Tibial nerve (tissue), 4 donors: ENCODE data around the gene CMIP. TPM values are rescaled to one million over a fixed set of nuclear protein-coding genes. Genes with fewer than 3 reads are reported as not detected.
"Not testable (repeated sequence)": the region's sequence is repeated elsewhere in the genome, so short reads cannot be mapped to it uniquely, and the experiment has no call there.

Experiments used
- DNase-seq, 2 donors: peaks; one replicate each; pipeline ENCODE4 v3.0.0-alpha.2; 2019; ENCODE audit warnings: low spot score in 2 of 2
- H3K27ac ChIP-seq, 4 donors: fragments of 200-600 bp; sonication (generic) in 3 of 4; one replicate each; pipeline ENCODE4 v1.5.1; 2017 to 2019; ENCODE audit warnings: mild to moderate bottlenecking in 1 of 4
- H3K27me3 ChIP-seq, 2 donors: fragments of 200-600 bp; sonication (generic) in 1 of 2; one replicate each; pipeline versions ENCODE4 v1.5.1 to v1.6.0; 2017 to 2019
- H3K36me3 ChIP-seq, 3 donors: fragments of 200-600 bp; sonication (generic); one replicate each; pipeline ENCODE4 v1.5.1; 2018 to 2019
- H3K4me1 ChIP-seq, 4 donors: fragments of 200-600 bp; sonication (generic) in 3 of 4; one replicate each; pipeline ENCODE4 v1.5.1; 2017 to 2019
- H3K4me3 ChIP-seq, 4 donors: fragments of 200-600 bp; sonication (generic) in 3 of 4; one replicate each; pipeline ENCODE4 v1.5.1; 2017 to 2019; ENCODE audit warnings: mild to moderate bottlenecking in 1 of 4, moderate library complexity in 1 of 4
- H3K9me3 ChIP-seq, 4 donors: fragments of 200-600 bp; sonication (generic) in 3 of 4; one replicate each; pipeline ENCODE4 v1.5.1; 2017 to 2019
- CTCF ChIP-seq, 5 experiments: fragments of 200-600 bp in 3 of 5; fragments of 450-650 bp in 2 of 5; sonication (generic) in 3 of 5; IDR thresholded peaks; one replicate each; pipeline ENCODE4 v1.5.1; 2016 to 2019; ENCODE audit warnings: antibody characterized with exemption in 5 of 5, mild to moderate bottlenecking in 3 of 5, moderate library complexity in 2 of 5
- EP300 ChIP-seq, 2 donors: sonication (generic); formaldehyde crosslinking; IDR thresholded peaks; one replicate each; pipeline ENCODE4 v1.6.1; 2017; ENCODE audit warnings: antibody characterized with exemption in 2 of 2, mild to moderate bottlenecking in 1 of 2
- POLR2A ChIP-seq, 2 donors: fragments of 450-650 bp; IDR thresholded peaks; one replicate each; pipeline ENCODE4 v1.6.1; 2017; ENCODE audit warnings: antibody characterized with exemption in 2 of 2, mild to moderate bottlenecking in 2 of 2, moderate library complexity in 2 of 2
- whole genome bisulfite sequencing, 2 donors: methylation state at CpG; one replicate each; pipeline ENCODE4 v1.1.5; 2018; 5-methylcytosine and 5-hydroxymethylcytosine counted together
- total RNA-seq, 4 donors: library from RNA; depleted of rRNA; stranded (reverse); fragments of >200 nt; gene quantifications; one replicate each; pipeline ENCODE4 v1.1.0, GENCODE V29; 2016

The CMIP gene
- total RNA-seq, 4 donors from 2014 or later = 28.2 to 48.8 (median 31.8) TPM

- TF ChIP-seq POLR2A (IDR thresholded peaks at IDR 0.05) (no peak), CTCF (IDR thresholded peaks at IDR 0.05) (no peak)
- H3K4me1 ChIP-seq = peaks cover 0 to 19% (median 5%) of the 10 kb centered on the region in 4 donors
- H3K4me3 ChIP-seq = no peak overlapping the region
- WGBS, 2 donors = 73 to 80% methylated on average over 7 to 9 of the region's 12 CpGs
- no peaks in the 10 kb centered on the region for H3K27me3 ChIP-seq
- no peaks in the 10 kb centered on the region for H3K9me3 ChIP-seq
- no peak for DNase-seq
- H3K36me3 ChIP-seq = peaks cover 0 to 59% (median 0%) of the 10 kb centered on the region in 3 donors
- H3K27ac ChIP-seq = peak overlapping the region in 1 of 4 donors; percentile 11
These were observed 240.3 kb downstream of the CMIP start for GRCh38 chr16:81684901-81685300.

GRCh38 chr16:81686391-81687130 lies 242.0 kb downstream of the CMIP start:
- no peaks in the 10 kb centered on the region for H3K9me3 ChIP-seq
- H3K27me3 ChIP-seq = no peaks in the 10 kb centered on the region
- peaks cover 0 to 52% (median 0%) of the 10 kb centered on the region in 3 donors for H3K36me3 ChIP-seq
- 77 to 82% methylated on average over 22 to 24 of the region's 24 CpGs for WGBS, 2 donors
- no peak overlapping the region for H3K4me3 ChIP-seq
- TF ChIP-seq POLR2A (IDR thresholded peaks at IDR 0.05) (no peak), EP300 (IDR thresholded peaks at IDR 0.05) (peak in 1 of 2 donors; percentile 33)
- H3K4me1 ChIP-seq = peaks cover 0 to 8% (median 0%) of the 10 kb centered on the region in 4 donors
- DNase-seq = no peak
- no peak overlapping the region for H3K27ac ChIP-seq

- Histone ChIP-seq H3K27ac (no peak overlapping the region), H3K36me3 (peaks cover 0 to 52% (median 0%) of the 10 kb centered on the region in 3 donors), H3K27me3 (no peaks in the 10 kb centered on the region), H3K9me3 (no peaks in the 10 kb centered on the region), H3K4me3 (no peak overlapping the region), H3K4me1 (peaks cover 0 to 12% (median 0%) of the 10 kb centered on the region in 4 donors)
- DNase-seq = no peak
- WGBS, 2 donors = 92 to 97% methylated on average over 3 to 5 of the region's 7 CpGs
- TF ChIP-seq POLR2A (IDR thresholded peaks at IDR 0.05) = no peak
- no peak for TF ChIP-seq EP300 (IDR thresholded peaks at IDR 0.05)
- no peak for TF ChIP-seq CTCF (IDR thresholded peaks at IDR 0.05)
These were observed 242.5 kb downstream of the CMIP start for GRCh38 chr16:81687131-81687456.

GRCh38 chr16:81688182-81688581 lies 243.6 kb downstream of the CMIP start:
- Histone ChIP-seq H3K9me3 (no peaks in the 10 kb centered on the region), H3K4me3 (no peak overlapping the region), H3K4me1 (peaks cover 0 to 21% (median under 1%) of the 10 kb centered on the region in 4 donors), H3K36me3 (peaks cover 0 to 57% (median 0%) of the 10 kb centered on the region in 3 donors), H3K27ac (no peak overlapping the region), H3K27me3 (no peaks in the 10 kb centered on the region)
- no peak for TF ChIP-seq EP300 (IDR thresholded peaks at IDR 0.05)
- no peak for TF ChIP-seq CTCF (IDR thresholded peaks at IDR 0.05)
- TF ChIP-seq POLR2A (IDR thresholded peaks at IDR 0.05) = no peak
- DNase-seq = no peak
- WGBS, 2 donors = 57 to 68% methylated on average over 7 of the region's 7 CpGs

GRCh38 chr16:81688839-81689238 lies 244.2 kb downstream of the CMIP start:
- Histone ChIP-seq H3K36me3 (peaks cover 0 to 63% (median under 1%) of the 10 kb centered on the region in 3 donors), H3K4me1 (peaks cover 0 to 28% (median 6%) of the 10 kb centered on the region in 4 donors)
- not testable (repeated sequence) for H3K9me3 ChIP-seq, H3K27me3 ChIP-seq, H3K4me3 ChIP-seq, DNase-seq, H3K27ac ChIP-seq
- WGBS, 2 donors = 77 to 90% methylated on average over 5 of the region's 5 CpGs

- no peak overlapping the region for H3K4me3 ChIP-seq
- 95 to 98% methylated on average over 16 of the region's 16 CpGs for WGBS, 2 donors
- H3K27ac ChIP-seq = peak overlapping the region in 1 of 4 donors; percentile 75
- DNase-seq = no peak
- no peaks in the 10 kb centered on the region for H3K9me3 ChIP-seq
- H3K4me1 ChIP-seq = peaks cover 0 to 50% (median 22%) of the 10 kb centered on the region in 4 donors
- H3K36me3 ChIP-seq = peaks cover 0 to 57% (median 2%) of the 10 kb centered on the region in 3 donors
- no peak for TF ChIP-seq CTCF (IDR thresholded peaks at IDR 0.05)
- TF ChIP-seq EP300 (IDR thresholded peaks at IDR 0.05) = no peak
- TF ChIP-seq POLR2A (IDR thresholded peaks at IDR 0.05) = no peak
- H3K27me3 ChIP-seq = no peaks in the 10 kb centered on the region
These were observed 247.4 kb downstream of the CMIP start for GRCh38 chr16:81692021-81692420.
